Spleen (tissue), 7 donors: ENCODE measurements around the gene CHST6.
"Not testable (repeated sequence)": the region's sequence is repeated elsewhere in the genome, so short reads cannot be mapped to it uniquely, and the experiment has no call there.

Source experiments
- CTCF ChIP-seq, 11 experiments: fragments of 200-600 bp in 7 of 11; fragments of 450-650 bp in 4 of 11; sonication (generic) in 4 of 11; IDR thresholded peaks in 8 of 11; conservative IDR thresholded peaks in 3 of 11; 1 replicate in 7 of 11; 2 replicates in 4 of 11; pipeline versions ENCODE4 v1.4.0 to v1.8.0; 2016 to 2021; ENCODE audit warnings: antibody characterized with exemption in 11 of 11, inconsistent platforms in 4 of 11, mild to moderate bottlenecking in 1 of 11
- POLR2A ChIP-seq, 3 donors: fragments of 450-650 bp; IDR thresholded peaks; one replicate each; pipeline ENCODE4 v1.5.1; 2017; ENCODE audit warnings: antibody characterized with exemption in 3 of 3, mild to moderate bottlenecking in 1 of 3
- POLR2AphosphoS5 ChIP-seq, 3 donors: sonication (generic); formaldehyde crosslinking; IDR thresholded peaks; one replicate each; pipeline ENCODE4 v1.5.1; 2017; ENCODE audit warnings: antibody characterized with exemption in 3 of 3
- donor health status: DM: no; HTN: no; CAD: no; lungs with moderate emphysema.
- donor health status: DM: no; HTN: no; CAD: no.
- donor health status: DM: no; HTN: no; CAD: no.

- not testable (repeated sequence) for TF ChIP-seq CTCF (IDR thresholded peaks at IDR 0.05 in 8 of 11, conservative IDR thresholded peaks at IDR 0.05 in 3 of 11); POLR2A (IDR thresholded peaks at IDR 0.05); POLR2AphosphoS5 (IDR thresholded peaks at IDR 0.05)
Measured at GRCh38 chr16:75424105-75424762, 71.0 kb downstream of the CHST6 start.
